Loucy (cell line): ENCODE data around the gene DERA.
A peak's percentile ranks its signal among the peaks of the same experiment; 100 is the strongest.

Source experiments
- EZH2phosphoT487 ChIP-seq: fragments of 200-600 bp; IDR thresholded peaks from 2 replicates; pipeline ENCODE4 v1.6.1; 2018; ENCODE audit warnings: antibody characterized with exemption, mild to moderate bottlenecking, moderate library complexity, borderline replicate concordance
- TF ChIP-seq, protein P1 (sequence below): fragments of 200-600 bp; sonication (generic); conservative IDR thresholded peaks from 2 replicates; pipeline ENCODE4 v1.5.1; 2014; ENCODE audit warnings: mild to moderate bottlenecking, antibody characterized with exemption, low read length

DNA sequence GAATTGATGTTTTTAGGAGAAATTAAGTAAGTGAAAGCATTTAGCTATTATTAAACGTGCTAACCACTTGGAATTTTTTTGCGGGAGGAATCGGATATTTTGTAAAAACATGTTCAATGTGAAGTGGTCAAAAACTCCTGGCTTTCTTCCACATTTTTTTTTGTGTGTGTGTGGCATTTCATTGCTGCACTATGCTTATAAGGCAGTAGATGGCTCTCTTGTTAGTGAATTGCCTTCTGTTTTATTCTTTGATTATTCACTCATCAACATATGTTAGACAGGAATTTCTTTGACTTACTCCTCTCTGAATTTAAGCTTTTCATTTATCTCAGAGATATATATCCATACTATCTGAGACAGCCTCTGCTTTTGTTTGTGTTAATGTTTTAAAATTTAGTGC is 71.3 kb downstream of the DERA start:
- TF ChIP-seq, protein P1, sequence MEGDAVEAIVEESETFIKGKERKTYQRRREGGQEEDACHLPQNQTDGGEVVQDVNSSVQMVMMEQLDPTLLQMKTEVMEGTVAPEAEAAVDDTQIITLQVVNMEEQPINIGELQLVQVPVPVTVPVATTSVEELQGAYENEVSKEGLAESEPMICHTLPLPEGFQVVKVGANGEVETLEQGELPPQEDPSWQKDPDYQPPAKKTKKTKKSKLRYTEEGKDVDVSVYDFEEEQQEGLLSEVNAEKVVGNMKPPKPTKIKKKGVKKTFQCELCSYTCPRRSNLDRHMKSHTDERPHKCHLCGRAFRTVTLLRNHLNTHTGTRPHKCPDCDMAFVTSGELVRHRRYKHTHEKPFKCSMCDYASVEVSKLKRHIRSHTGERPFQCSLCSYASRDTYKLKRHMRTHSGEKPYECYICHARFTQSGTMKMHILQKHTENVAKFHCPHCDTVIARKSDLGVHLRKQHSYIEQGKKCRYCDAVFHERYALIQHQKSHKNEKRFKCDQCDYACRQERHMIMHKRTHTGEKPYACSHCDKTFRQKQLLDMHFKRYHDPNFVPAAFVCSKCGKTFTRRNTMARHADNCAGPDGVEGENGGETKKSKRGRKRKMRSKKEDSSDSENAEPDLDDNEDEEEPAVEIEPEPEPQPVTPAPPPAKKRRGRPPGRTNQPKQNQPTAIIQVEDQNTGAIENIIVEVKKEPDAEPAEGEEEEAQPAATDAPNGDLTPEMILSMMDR: peak; percentile 53
- TF ChIP-seq EZH2phosphoT487: no peak
